ENCODE measurements around the gene TSHZ2. TPM values are rescaled to one million over a fixed set of nuclear protein-coding genes. Genes with fewer than 3 reads are reported as not detected.

The TSHZ2 gene
- total and polyA plus RNA-seq, 2 experiments from 2014 or later, result 1.1 to 5.2 TPM

- no peaks in the 10 kb centered on the region for H4K20me1 ChIP-seq (ENCODE audit: insufficient read depth, poor library complexity, severe bottlenecking)
- no peak overlapping the region for H3K4me2 ChIP-seq
- no peaks in the 10 kb centered on the region for H3K27me3 ChIP-seq
- no peaks in the 10 kb centered on the region for H3K9me2 ChIP-seq (replicated peaks; ENCODE audit: insufficient read depth)
- H3K9me3 ChIP-seq (ENCODE audit: low read depth), result no peaks in the 10 kb centered on the region
- no peak for TF ChIP-seq EZH2 (IDR thresholded peaks at IDR 0.05; ENCODE audit: borderline replicate concordance)
- TF ChIP-seq EZH2phosphoT487 (IDR thresholded peaks at IDR 0.05; ENCODE audit: low read depth, severe bottlenecking, unreplicated experiment), result no peak
- TF ChIP-seq CTCF (IDR thresholded peaks at IDR 0.05; ENCODE audit: poor library complexity), result no peak
- H3K27ac ChIP-seq, result no peak overlapping the region
- DNase-seq (ENCODE audit: low spot score), result no peak
- no peak overlapping the region for H3K4me3 ChIP-seq
- H2AFZ ChIP-seq, result no peak overlapping the region
- no peaks in the 10 kb centered on the region for H3K36me3 ChIP-seq (replicated peaks; ENCODE audit: insufficient read depth, low read depth)
- 93% methylated on average over 9 of the region's 9 CpGs for WGBS (ENCODE audit: low lambda C conversion rate, missing lambda C conversion rate)
- H3K4me1 ChIP-seq (ENCODE audit: insufficient read depth), result no peaks in the 10 kb centered on the region
- H3K79me2 ChIP-seq, result no peaks in the 10 kb centered on the region
Observed at GRCh38 chr20:53129563-53129962, 157.4 kb downstream of the TSHZ2 start.

GRCh38 chr20:53130795-53131194 is 158.6 kb downstream of the TSHZ2 start:
- Histone ChIP-seq H3K79me2 (no peaks in the 10 kb centered on the region), H3K27me3 (no peaks in the 10 kb centered on the region), H3K9me3 (ENCODE audit: low read depth) (no peaks in the 10 kb centered on the region), H3K36me3 (replicated peaks; ENCODE audit: insufficient read depth, low read depth) (no peaks in the 10 kb centered on the region), H3K9me2 (replicated peaks; ENCODE audit: insufficient read depth) (no peaks in the 10 kb centered on the region), H3K4me3 (no peak overlapping the region), H3K27ac (no peak overlapping the region), H2AFZ (no peak overlapping the region), H3K4me1 (ENCODE audit: insufficient read depth) (no peaks in the 10 kb centered on the region), H3K4me2 (no peak overlapping the region), H4K20me1 (ENCODE audit: insufficient read depth, poor library complexity, severe bottlenecking) (no peaks in the 10 kb centered on the region)
- TF ChIP-seq CTCF (IDR thresholded peaks at IDR 0.05; ENCODE audit: poor library complexity) (no peak), EZH2 (IDR thresholded peaks at IDR 0.05; ENCODE audit: borderline replicate concordance) (no peak)
- 62% methylated on average over 3 of the region's 3 CpGs for WGBS (ENCODE audit: low lambda C conversion rate, missing lambda C conversion rate)
- no peak for DNase-seq (ENCODE audit: low spot score)

- 77% methylated on average over 4 of the region's 4 CpGs for WGBS (ENCODE audit: low lambda C conversion rate, missing lambda C conversion rate)
- no peak overlapping the region for H2AFZ ChIP-seq
- H3K9me3 ChIP-seq (ENCODE audit: low read depth), result no peaks in the 10 kb centered on the region
- H3K36me3 ChIP-seq (replicated peaks; ENCODE audit: insufficient read depth, low read depth), result no peaks in the 10 kb centered on the region
- H3K79me2 ChIP-seq, result no peaks in the 10 kb centered on the region
- TF ChIP-seq EZH2phosphoT487 (IDR thresholded peaks at IDR 0.05; ENCODE audit: low read depth, severe bottlenecking, unreplicated experiment) (no peak), EZH2 (IDR thresholded peaks at IDR 0.05; ENCODE audit: borderline replicate concordance) (no peak)
- no peaks in the 10 kb centered on the region for H4K20me1 ChIP-seq (ENCODE audit: insufficient read depth, poor library complexity, severe bottlenecking)
- H3K4me2 ChIP-seq, result no peak overlapping the region
- no peak overlapping the region for H3K4me3 ChIP-seq
- no peak for DNase-seq (ENCODE audit: low spot score)
- no peak overlapping the region for H3K27ac ChIP-seq
- no peaks in the 10 kb centered on the region for H3K9me2 ChIP-seq (replicated peaks; ENCODE audit: insufficient read depth)
- H3K27me3 ChIP-seq, result no peaks in the 10 kb centered on the region
- H3K4me1 ChIP-seq (ENCODE audit: insufficient read depth), result no peaks in the 10 kb centered on the region
Observed at GRCh38 chr20:53133125-53133524, 161.0 kb downstream of the TSHZ2 start.

- Histone ChIP-seq H3K4me3 (no peak overlapping the region), H2AFZ (no peak overlapping the region), H3K9me2 (replicated peaks; ENCODE audit: insufficient read depth) (no peaks in the 10 kb centered on the region), H3K36me3 (replicated peaks; ENCODE audit: insufficient read depth, low read depth) (no peaks in the 10 kb centered on the region), H3K9me3 (ENCODE audit: low read depth) (no peaks in the 10 kb centered on the region), H3K4me1 (ENCODE audit: insufficient read depth) (no peaks in the 10 kb centered on the region), H3K27me3 (no peaks in the 10 kb centered on the region), H3K79me2 (no peaks in the 10 kb centered on the region), H3K27ac (no peak overlapping the region), H4K20me1 (ENCODE audit: insufficient read depth, poor library complexity, severe bottlenecking) (no peaks in the 10 kb centered on the region), H3K4me2 (no peak overlapping the region)
- no peak for DNase-seq (ENCODE audit: low spot score)
- no peak for TF ChIP-seq CTCF (IDR thresholded peaks at IDR 0.05; ENCODE audit: poor library complexity)
- no peak for TF ChIP-seq EZH2 (IDR thresholded peaks at IDR 0.05; ENCODE audit: borderline replicate concordance)
- TF ChIP-seq EZH2phosphoT487 (IDR thresholded peaks at IDR 0.05; ENCODE audit: low read depth, severe bottlenecking, unreplicated experiment), result no peak
- WGBS (ENCODE audit: low lambda C conversion rate, missing lambda C conversion rate), result 89% methylated on average over 4 of the region's 4 CpGs
Observed at GRCh38 chr20:53133628-53134027, 161.5 kb downstream of the TSHZ2 start.
